Liver (tissue), 9 donors: ENCODE results near the gene CDHR4. TPM values are rescaled to one million over a fixed set of nuclear protein-coding genes. Genes with fewer than 3 reads are reported as not detected.

Experiments used
- DNase-seq: peaks from one replicate; pipeline ENCODE4 v3.0.0-alpha.2; 2017; ENCODE audit warnings: low spot score
- H3K27ac ChIP-seq, 2 donors: one replicate each; pipeline ENCODE4 v1.7.0; 2013; ENCODE audit warnings: inconsistent platforms in 2 of 2, low read length in 2 of 2, control low read depth in 1 of 2, low read depth in 1 of 2, mild to moderate bottlenecking in 1 of 2
- H3K27me3 ChIP-seq, 4 donors: one replicate each; pipeline versions ENCODE4 v1.6.1 to v1.7.0; 2013; ENCODE audit warnings: low read length in 3 of 4, inconsistent platforms in 1 of 4, mild to moderate bottlenecking in 1 of 4, moderate library complexity in 1 of 4; ENCODE audit not compliant: control insufficient read depth in 4 of 4, insufficient read depth in 4 of 4
- H3K36me3 ChIP-seq, 4 donors: one replicate each; pipeline versions ENCODE4 v1.6.1 to v1.7.0; 2013; ENCODE audit warnings: low read length in 3 of 4, mild to moderate bottlenecking in 3 of 4, low read depth in 1 of 4, moderate library complexity in 1 of 4; ENCODE audit not compliant: control insufficient read depth in 4 of 4, insufficient read depth in 3 of 4
- H3K4me1 ChIP-seq, 4 donors: one replicate each; pipeline versions ENCODE4 v1.6.1 to v1.7.0; 2013; ENCODE audit warnings: low read length in 3 of 4, mild to moderate bottlenecking in 3 of 4, moderate library complexity in 1 of 4; ENCODE audit not compliant: control insufficient read depth in 4 of 4, insufficient read depth in 4 of 4
- H3K4me3 ChIP-seq, 3 donors: one replicate each; pipeline versions ENCODE4 v1.6.1 to v1.7.0; 2013; ENCODE audit warnings: low read length in 3 of 3, control low read depth in 1 of 3, low read depth in 1 of 3, mild to moderate bottlenecking in 1 of 3
- H3K9ac ChIP-seq, 2 donors: one replicate each; pipeline ENCODE4 v1.7.0; 2013; ENCODE audit warnings: low read length in 2 of 2, mild to moderate bottlenecking in 2 of 2, moderate library complexity in 2 of 2, control low read depth in 1 of 2, low read depth in 1 of 2
- H3K9me3 ChIP-seq, 4 donors: one replicate each; pipeline versions ENCODE4 v1.6.1 to v1.7.0; 2013; ENCODE audit warnings: low read length in 3 of 4; ENCODE audit not compliant: control insufficient read depth in 4 of 4
- EGR1 ChIP-seq, 2 donors: IDR thresholded peaks; 2 replicates each; pipeline ENCODE4 v1.6.1; 2016 to 2018; ENCODE audit warnings: antibody characterized with exemption in 2 of 2, low read depth in 2 of 2
- FOXA1 ChIP-seq: IDR thresholded peaks from 2 replicates; pipeline ENCODE4 v1.6.1; 2016; ENCODE audit warnings: antibody characterized with exemption
- FOXA2 ChIP-seq: IDR thresholded peaks from 2 replicates; pipeline ENCODE4 v1.6.1; 2016; ENCODE audit warnings: antibody characterized with exemption
- GABPA ChIP-seq, 2 donors: IDR thresholded peaks in 1 of 2; conservative IDR thresholded peaks in 1 of 2; 2 replicates each; pipeline ENCODE4 v1.6.1; 2016; ENCODE audit warnings: antibody characterized with exemption in 2 of 2, mild to moderate bottlenecking in 1 of 2, moderate library complexity in 1 of 2
- HNF4A ChIP-seq, 2 donors: conservative IDR thresholded peaks; 2 replicates each; pipeline ENCODE4 v1.6.1; 2016; ENCODE audit warnings: antibody characterized with exemption in 2 of 2, mild to moderate bottlenecking in 2 of 2
- HNF4G ChIP-seq: IDR thresholded peaks from 2 replicates; pipeline ENCODE4 v1.6.1; 2016; ENCODE audit warnings: antibody characterized with exemption
- JUND ChIP-seq, 2 donors: IDR thresholded peaks; 2 replicates each; pipeline ENCODE4 v1.6.1; 2016; ENCODE audit warnings: antibody characterized with exemption in 2 of 2
- NR2F2 ChIP-seq: IDR thresholded peaks from 2 replicates; pipeline ENCODE4 v1.6.1; 2016; ENCODE audit warnings: antibody characterized with exemption
- RAD21 ChIP-seq, 2 donors: IDR thresholded peaks; 2 replicates each; pipeline ENCODE4 v1.6.1; 2016; ENCODE audit warnings: antibody characterized with exemption in 2 of 2, mild to moderate bottlenecking in 2 of 2
- RXRA ChIP-seq, 2 donors: IDR thresholded peaks; 2 replicates each; pipeline ENCODE4 v1.6.1; 2017 to 2018; ENCODE audit warnings: antibody characterized with exemption in 2 of 2, mild to moderate bottlenecking in 1 of 2
- SP1 ChIP-seq: IDR thresholded peaks from 2 replicates; pipeline ENCODE4 v1.6.1; 2018; ENCODE audit warnings: antibody characterized with exemption, mild to moderate bottlenecking
- TAF1 ChIP-seq: conservative IDR thresholded peaks from 2 replicates; pipeline ENCODE4 v1.6.1; 2016; ENCODE audit warnings: antibody characterized with exemption, mild to moderate bottlenecking
- YY1 ChIP-seq: IDR thresholded peaks from 2 replicates; pipeline ENCODE4 v1.6.1; 2016; ENCODE audit warnings: antibody characterized with exemption, mild to moderate bottlenecking
- WGBS: extraction: QIAGEN DNeasy Blood & Tissue Kit; methylation state at CpG from one replicate; pipeline ENCODE4 v1.1.7; 2013; 5-methylcytosine and 5-hydroxymethylcytosine counted together
- polyA plus RNA-seq, 2 donors: library from polyadenylated mRNA; stranded (reverse) in 1 of 2; unstranded in 1 of 2; fragments of 200-250 nt in 1 of 2; fragments of >200 nt in 1 of 2; fragmentation: Nextera tagmentation in 1 of 2; extraction: Ambion mirVana in 1 of 2; gene quantifications; one replicate each; pipeline versions ENCODE4 v1.2.1 to v1.2.3, GENCODE V29; 2013 to 2015
- total RNA-seq, 2 donors: library from RNA; depleted of rRNA; stranded (reverse); fragments of >200 nt; gene quantifications; one replicate each; pipeline ENCODE4 v1.2.3, GENCODE V29; 2014
- TF ChIP-seq, protein P1 (sequence below): IDR thresholded peaks from 2 replicates; pipeline ENCODE4 v1.6.1; 2016; ENCODE audit warnings: antibody characterized with exemption, mild to moderate bottlenecking
- TF ChIP-seq, protein P2 (sequence below): fragments of 150-350 bp; IDR thresholded peaks from 2 replicates; pipeline ENCODE4 v1.5.1; 2017; ENCODE audit warnings: improper control_type of control experiment, low read depth, low read length; ENCODE audit not compliant: missing input control
- TF ChIP-seq, protein P3 (sequence below): IDR thresholded peaks from 2 replicates; pipeline ENCODE4 v1.6.1; 2016; ENCODE audit warnings: antibody characterized with exemption
- TF ChIP-seq, protein P4 (sequence below): IDR thresholded peaks from 2 replicates; pipeline ENCODE4 v1.6.1; 2016; ENCODE audit warnings: antibody characterized with exemption
- TF ChIP-seq, protein P5 (sequence below): IDR thresholded peaks from 2 replicates; pipeline ENCODE4 v1.6.1; 2016; ENCODE audit warnings: antibody characterized with exemption
- donor health status: healthy.
- donor health status: healthy.
- donor health status: healthy.
- donor health status: healthy.
- donor health status: healthy.

CDHR4 gene, protein sequence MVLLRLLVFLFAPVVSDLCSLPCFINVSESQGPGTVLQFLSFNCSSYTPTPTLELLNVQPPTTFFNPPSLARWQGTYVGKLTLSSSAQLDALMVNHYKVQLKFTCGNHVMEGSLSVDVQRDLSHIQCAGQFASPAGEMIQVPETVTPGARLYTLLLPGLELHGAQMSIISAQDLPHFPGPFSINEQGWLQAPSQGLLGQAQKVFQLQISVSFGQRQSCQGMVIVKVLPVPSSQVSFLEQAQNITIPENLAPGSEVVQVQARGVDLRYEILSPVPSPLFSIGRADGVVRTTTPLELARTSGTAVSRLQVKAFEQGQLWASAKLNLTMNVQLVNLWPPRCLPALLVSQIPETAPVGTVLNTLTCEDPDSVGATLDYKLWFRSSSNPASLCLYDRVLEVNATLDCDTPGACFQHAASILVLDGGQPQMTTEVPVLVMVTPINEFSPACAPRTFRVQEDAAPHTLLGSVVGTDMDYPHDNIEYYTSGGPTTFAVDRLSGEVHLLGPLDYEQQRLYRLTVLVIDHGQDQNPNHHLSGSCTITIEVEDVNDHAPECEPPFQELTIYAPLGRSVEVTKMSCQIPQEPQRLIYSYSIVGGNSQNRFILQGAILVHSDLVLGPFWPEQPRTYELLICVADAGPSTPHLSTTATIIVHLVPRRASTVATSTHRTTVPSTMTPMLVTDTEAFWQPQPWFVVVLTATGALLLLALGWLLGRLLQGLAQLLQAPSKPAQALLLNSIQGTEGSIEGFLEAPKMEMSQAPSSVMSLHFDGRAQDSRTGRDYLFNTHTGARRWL
- total RNA-seq: not detected
- not detected for polyA plus RNA-seq

DNA sequence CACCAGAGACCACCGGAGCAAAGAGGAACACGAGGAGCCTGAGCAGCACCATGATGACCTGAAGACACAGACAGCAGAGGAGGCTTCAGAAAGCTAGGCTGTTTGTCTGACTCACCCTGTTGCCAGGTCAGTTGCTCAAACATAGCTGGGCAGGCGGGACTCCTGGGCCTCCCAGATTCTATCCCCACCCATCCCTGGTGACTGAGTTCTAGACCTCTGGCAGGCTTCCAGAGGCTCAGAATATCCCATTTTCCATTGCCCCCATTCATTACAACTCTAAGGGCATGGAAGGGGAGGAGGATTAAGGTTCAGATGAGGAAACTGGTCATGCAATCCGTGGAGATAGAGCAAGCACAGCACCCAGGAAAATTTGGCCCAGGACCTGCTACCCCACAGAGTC, at the start of gene CDHR4:
CDHR4 (minus strand) TSS at position 113 of the 400 bp plus-strand sequence; CDS start at position 52, 61 bp downstream.
- H3K9ac ChIP-seq: no peak within 1 kb of the TSS
- no peak within 1 kb of the TSS for H3K27ac ChIP-seq
- no peak within 1 kb of the TSS for H3K4me3 ChIP-seq
- H3K27me3 ChIP-seq: no peaks in the 10 kb centered on the region
- H3K36me3 ChIP-seq: no peaks in the 10 kb centered on the region
- WGBS: 81% methylated on average over 4 of the region's 4 CpGs
- TF ChIP-seq SP1 (no peak), HNF4G (no peak), YY1 (no peak), RAD21 (IDR thresholded peaks at IDR 0.05) (no peak), TAF1 (no peak), RXRA (IDR thresholded peaks at IDR 0.05) (no peak), JUND (IDR thresholded peaks at IDR 0.05) (no peak), GABPA (IDR thresholded peaks at IDR 0.05 in 1 of 2, conservative IDR thresholded peaks at IDR 0.05 in 1 of 2) (no peak), HNF4A (conservative IDR thresholded peaks at IDR 0.05) (no peak), NR2F2 (no peak), FOXA2 (no peak), FOXA1 (no peak), EGR1 (IDR thresholded peaks at IDR 0.05; ENCODE audit: low read depth in 2 of 2) (no peak)
- TF ChIP-seq, protein P1, sequence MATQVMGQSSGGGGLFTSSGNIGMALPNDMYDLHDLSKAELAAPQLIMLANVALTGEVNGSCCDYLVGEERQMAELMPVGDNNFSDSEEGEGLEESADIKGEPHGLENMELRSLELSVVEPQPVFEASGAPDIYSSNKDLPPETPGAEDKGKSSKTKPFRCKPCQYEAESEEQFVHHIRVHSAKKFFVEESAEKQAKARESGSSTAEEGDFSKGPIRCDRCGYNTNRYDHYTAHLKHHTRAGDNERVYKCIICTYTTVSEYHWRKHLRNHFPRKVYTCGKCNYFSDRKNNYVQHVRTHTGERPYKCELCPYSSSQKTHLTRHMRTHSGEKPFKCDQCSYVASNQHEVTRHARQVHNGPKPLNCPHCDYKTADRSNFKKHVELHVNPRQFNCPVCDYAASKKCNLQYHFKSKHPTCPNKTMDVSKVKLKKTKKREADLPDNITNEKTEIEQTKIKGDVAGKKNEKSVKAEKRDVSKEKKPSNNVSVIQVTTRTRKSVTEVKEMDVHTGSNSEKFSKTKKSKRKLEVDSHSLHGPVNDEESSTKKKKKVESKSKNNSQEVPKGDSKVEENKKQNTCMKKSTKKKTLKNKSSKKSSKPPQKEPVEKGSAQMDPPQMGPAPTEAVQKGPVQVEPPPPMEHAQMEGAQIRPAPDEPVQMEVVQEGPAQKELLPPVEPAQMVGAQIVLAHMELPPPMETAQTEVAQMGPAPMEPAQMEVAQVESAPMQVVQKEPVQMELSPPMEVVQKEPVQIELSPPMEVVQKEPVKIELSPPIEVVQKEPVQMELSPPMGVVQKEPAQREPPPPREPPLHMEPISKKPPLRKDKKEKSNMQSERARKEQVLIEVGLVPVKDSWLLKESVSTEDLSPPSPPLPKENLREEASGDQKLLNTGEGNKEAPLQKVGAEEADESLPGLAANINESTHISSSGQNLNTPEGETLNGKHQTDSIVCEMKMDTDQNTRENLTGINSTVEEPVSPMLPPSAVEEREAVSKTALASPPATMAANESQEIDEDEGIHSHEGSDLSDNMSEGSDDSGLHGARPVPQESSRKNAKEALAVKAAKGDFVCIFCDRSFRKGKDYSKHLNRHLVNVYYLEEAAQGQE: no peak
- TF ChIP-seq, protein P2, sequence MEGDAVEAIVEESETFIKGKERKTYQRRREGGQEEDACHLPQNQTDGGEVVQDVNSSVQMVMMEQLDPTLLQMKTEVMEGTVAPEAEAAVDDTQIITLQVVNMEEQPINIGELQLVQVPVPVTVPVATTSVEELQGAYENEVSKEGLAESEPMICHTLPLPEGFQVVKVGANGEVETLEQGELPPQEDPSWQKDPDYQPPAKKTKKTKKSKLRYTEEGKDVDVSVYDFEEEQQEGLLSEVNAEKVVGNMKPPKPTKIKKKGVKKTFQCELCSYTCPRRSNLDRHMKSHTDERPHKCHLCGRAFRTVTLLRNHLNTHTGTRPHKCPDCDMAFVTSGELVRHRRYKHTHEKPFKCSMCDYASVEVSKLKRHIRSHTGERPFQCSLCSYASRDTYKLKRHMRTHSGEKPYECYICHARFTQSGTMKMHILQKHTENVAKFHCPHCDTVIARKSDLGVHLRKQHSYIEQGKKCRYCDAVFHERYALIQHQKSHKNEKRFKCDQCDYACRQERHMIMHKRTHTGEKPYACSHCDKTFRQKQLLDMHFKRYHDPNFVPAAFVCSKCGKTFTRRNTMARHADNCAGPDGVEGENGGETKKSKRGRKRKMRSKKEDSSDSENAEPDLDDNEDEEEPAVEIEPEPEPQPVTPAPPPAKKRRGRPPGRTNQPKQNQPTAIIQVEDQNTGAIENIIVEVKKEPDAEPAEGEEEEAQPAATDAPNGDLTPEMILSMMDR: no peak
- TF ChIP-seq, protein P3, sequence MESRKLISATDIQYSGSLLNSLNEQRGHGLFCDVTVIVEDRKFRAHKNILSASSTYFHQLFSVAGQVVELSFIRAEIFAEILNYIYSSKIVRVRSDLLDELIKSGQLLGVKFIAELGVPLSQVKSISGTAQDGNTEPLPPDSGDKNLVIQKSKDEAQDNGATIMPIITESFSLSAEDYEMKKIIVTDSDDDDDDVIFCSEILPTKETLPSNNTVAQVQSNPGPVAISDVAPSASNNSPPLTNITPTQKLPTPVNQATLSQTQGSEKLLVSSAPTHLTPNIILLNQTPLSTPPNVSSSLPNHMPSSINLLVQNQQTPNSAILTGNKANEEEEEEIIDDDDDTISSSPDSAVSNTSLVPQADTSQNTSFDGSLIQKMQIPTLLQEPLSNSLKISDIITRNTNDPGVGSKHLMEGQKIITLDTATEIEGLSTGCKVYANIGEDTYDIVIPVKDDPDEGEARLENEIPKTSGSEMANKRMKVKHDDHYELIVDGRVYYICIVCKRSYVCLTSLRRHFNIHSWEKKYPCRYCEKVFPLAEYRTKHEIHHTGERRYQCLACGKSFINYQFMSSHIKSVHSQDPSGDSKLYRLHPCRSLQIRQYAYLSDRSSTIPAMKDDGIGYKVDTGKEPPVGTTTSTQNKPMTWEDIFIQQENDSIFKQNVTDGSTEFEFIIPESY: no peak
- TF ChIP-seq, protein P4, sequence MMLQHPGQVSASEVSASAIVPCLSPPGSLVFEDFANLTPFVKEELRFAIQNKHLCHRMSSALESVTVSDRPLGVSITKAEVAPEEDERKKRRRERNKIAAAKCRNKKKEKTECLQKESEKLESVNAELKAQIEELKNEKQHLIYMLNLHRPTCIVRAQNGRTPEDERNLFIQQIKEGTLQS: no peak
- TF ChIP-seq, protein P5, sequence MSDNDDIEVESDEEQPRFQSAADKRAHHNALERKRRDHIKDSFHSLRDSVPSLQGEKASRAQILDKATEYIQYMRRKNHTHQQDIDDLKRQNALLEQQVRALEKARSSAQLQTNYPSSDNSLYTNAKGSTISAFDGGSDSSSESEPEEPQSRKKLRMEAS: no peak
- H3K9me3 ChIP-seq: no peaks in the 10 kb centered on the region
- DNase-seq: no peak
- H3K4me1 ChIP-seq: peaks cover 0 to 21% (median 3%) of the 10 kb centered on the region in 4 donors
